HL-60 (cell line): Measurements from ENCODE around the gene ENOX1.

ENCODE experiments used
- CTCF ChIP-seq: IDR thresholded peaks from one replicate; pipeline ENCODE4 v1.5.1; 2011; ENCODE audit warnings: low read length, control low read depth, inconsistent platforms; ENCODE audit not compliant: insufficient read depth
- GABPA ChIP-seq: IDR thresholded peaks from 2 replicates; pipeline ENCODE4 v1.6.1; 2012; ENCODE audit warnings: low read depth
- REST ChIP-seq: IDR thresholded peaks from 2 replicates; pipeline ENCODE4 v1.6.1; 2012; ENCODE audit warnings: low read depth; ENCODE audit not compliant: insufficient replicate concordance

- TF ChIP-seq CTCF (no peak), REST (no peak), GABPA (no peak)
Measured at GRCh38 chr13:43514311-43514710, 272.5 kb downstream of the ENOX1 start.
